Measurements from ENCODE around the gene SMIM29.

SMIM29 gene

DNA sequence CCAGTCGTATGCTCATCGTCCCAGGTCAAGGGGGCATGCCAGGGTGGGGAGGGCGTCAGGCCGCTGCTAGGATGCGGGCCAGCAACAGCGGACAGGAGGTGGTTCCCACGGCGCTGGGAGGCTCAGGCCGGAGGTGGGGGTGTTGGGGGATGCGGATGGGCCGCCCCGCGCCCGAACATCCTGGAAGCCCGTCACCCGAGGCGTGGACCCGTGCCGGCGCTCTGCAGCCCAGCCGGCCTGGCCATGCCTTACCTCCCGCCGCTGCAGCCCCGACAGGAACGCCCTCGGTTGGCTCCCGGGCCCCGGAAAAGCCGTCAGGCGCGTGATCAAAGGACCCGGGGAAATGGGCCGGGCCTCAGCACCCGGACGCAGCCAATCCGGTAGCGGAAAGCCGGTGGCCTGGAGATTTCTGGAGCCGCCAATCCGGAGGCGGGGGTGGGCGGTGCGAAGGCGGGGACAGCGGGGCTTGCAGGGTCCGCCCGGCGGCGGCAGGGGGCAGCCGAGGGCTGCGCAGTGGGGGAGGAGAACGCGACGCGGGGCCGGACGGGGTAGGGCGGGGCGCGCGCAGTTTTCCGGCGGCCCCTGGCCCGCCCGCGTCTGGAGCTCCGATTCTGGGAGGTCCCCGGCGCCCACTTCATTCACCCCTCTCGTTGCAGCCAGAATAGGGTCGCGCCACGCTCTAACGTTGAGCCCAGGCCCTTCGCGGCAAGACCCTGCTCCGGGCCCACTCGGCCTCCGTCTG, at the start of gene SMIM29:
SMIM29 (minus strand) TSS at position 280 of the 742 bp plus-strand sequence. CDS start 1,215 bp downstream, outside the sequence.
- TF ChIP-seq, protein P1, sequence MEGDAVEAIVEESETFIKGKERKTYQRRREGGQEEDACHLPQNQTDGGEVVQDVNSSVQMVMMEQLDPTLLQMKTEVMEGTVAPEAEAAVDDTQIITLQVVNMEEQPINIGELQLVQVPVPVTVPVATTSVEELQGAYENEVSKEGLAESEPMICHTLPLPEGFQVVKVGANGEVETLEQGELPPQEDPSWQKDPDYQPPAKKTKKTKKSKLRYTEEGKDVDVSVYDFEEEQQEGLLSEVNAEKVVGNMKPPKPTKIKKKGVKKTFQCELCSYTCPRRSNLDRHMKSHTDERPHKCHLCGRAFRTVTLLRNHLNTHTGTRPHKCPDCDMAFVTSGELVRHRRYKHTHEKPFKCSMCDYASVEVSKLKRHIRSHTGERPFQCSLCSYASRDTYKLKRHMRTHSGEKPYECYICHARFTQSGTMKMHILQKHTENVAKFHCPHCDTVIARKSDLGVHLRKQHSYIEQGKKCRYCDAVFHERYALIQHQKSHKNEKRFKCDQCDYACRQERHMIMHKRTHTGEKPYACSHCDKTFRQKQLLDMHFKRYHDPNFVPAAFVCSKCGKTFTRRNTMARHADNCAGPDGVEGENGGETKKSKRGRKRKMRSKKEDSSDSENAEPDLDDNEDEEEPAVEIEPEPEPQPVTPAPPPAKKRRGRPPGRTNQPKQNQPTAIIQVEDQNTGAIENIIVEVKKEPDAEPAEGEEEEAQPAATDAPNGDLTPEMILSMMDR (IDR thresholded peaks at IDR 0.05; ENCODE audit: low read depth, low read length, missing control alignments) = peak; percentile 67
- in situ Hi-C loops (cut with HindIII; ENCODE audit: low pct_ligation_motif_present, low sequenced_read_pairs) = no loop called here
- Histone ChIP-seq H3K27ac (peak within 1 kb of the TSS; percentile 68), H3K27me3 (replicated peaks) (no peaks in the 10 kb centered on the region), H3K4me3 (ENCODE audit: low read depth, low read length) (peak within 1 kb of the TSS; percentile 92), H3K36me3 (replicated peaks) (peaks cover 4% of the 10 kb centered on the region)
- peak; percentile 91 for DNase-seq

DNA sequence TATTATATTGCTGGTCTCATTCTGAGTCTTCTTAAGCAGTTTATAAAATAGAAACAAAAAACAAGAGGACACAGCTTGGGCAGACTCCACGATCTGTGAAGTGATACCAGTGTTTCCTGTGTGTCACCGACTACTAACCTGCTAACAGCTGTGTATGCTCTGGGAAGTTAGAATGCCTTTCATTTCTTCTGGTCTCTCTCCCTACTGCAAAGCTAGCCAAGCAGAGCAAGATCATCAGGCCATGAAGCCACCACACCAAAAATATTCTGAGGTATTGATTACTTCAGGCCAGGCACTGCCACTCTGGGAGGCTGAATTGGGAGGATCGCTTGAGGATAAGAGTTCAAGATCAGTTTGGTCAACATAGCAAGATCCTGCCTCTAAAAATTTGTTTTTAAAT, 46.9 kb upstream of the SMIM29 start:
- Histone ChIP-seq H3K27me3 (replicated peaks) (no peaks in the 10 kb centered on the region), H3K4me3 (ENCODE audit: low read depth, low read length) (no peak overlapping the region), H3K27ac (no peak overlapping the region), H3K36me3 (replicated peaks) (peaks cover 23% of the 10 kb centered on the region)
- TF ChIP-seq, protein P1 (IDR thresholded peaks at IDR 0.05; ENCODE audit: low read depth, low read length, missing control alignments) = no peak
- in situ Hi-C loops (cut with HindIII; ENCODE audit: low pct_ligation_motif_present, low sequenced_read_pairs) = no loop called here
- DNase-seq = no peak

DNA sequence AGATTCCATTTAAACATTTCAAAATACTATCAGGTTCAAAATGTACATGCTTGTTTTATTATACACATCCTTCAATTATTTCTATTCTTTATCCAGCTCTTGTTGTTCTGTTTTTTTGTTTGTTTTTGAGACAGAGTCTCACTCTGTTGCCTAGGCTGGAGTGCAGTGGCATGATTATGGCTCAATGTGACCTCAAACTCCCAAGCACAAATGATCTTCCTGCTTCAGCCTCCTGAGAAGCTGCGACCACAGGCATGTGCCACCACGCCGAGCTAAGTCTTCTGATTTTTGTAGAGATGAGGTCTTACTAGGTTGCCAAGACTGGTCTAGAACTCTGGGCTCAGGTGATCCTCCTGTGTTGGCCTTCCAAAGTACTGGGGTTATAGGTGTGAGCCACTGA, 44.1 kb upstream of the SMIM29 start:
- Histone ChIP-seq H3K27me3 (replicated peaks) (no peaks in the 10 kb centered on the region), H3K4me3 (ENCODE audit: low read depth, low read length) (no peak overlapping the region), H3K27ac (no peak overlapping the region), H3K36me3 (replicated peaks) (peaks cover 25% of the 10 kb centered on the region)
- in situ Hi-C loops (cut with HindIII; ENCODE audit: low pct_ligation_motif_present, low sequenced_read_pairs) = no loop called here
- TF ChIP-seq, protein P1 (IDR thresholded peaks at IDR 0.05; ENCODE audit: low read depth, low read length, missing control alignments) = no peak
- DNase-seq = no peak

DNA sequence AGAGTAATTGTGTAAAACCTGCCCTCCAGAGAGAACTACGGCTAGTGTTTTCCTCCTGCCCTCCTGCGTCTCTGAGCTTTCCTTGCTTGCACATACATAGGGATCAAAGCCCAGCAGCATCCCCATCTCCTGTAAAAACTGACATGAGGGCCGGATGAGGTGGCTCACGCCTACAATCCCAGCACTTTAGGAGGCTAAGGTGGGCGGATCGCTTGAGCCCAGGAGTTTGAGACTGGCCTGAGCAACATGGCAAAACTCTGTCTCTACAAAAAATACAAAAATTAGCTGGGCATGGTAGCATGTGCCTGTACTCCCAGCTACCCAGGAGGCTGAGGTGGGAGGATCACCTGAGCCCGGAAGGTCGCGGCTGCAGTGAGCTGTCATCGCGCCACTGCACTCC, 40.3 kb upstream of the SMIM29 start:
- Histone ChIP-seq H3K27ac (no peak overlapping the region), H3K27me3 (replicated peaks) (no peaks in the 10 kb centered on the region), H3K36me3 (replicated peaks) (peaks cover 28% of the 10 kb centered on the region), H3K4me3 (ENCODE audit: low read depth, low read length) (no peak overlapping the region)
- in situ Hi-C loops (cut with HindIII; ENCODE audit: low pct_ligation_motif_present, low sequenced_read_pairs) = no loop called here
- TF ChIP-seq, protein P1 (IDR thresholded peaks at IDR 0.05; ENCODE audit: low read depth, low read length, missing control alignments) = no peak
- no peak for DNase-seq

DNA sequence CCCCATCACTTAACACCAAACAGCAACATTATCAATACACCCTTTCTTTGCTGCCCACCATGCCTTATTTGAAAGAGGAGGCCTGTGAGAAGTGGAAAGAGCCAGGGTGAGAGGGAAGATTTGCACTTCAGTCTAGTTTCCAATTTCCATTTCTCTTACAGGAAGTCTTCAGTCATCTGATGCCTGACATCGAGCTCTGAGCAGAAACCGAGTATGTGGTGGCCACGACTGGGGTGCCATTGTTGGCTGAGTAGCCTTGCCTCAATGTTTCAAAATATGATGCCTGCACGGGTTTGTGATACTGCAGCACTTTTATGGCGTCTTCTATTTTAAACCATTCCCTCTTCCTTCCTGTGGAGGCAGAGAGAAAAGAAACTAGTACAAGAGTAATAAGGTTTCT, 39.8 kb upstream of the SMIM29 start:
- in situ Hi-C loops (cut with HindIII; ENCODE audit: low pct_ligation_motif_present, low sequenced_read_pairs) = no loop called here
- no peak for DNase-seq
- TF ChIP-seq, protein P1 (IDR thresholded peaks at IDR 0.05; ENCODE audit: low read depth, low read length, missing control alignments) = no peak
- no peak overlapping the region for H3K27ac ChIP-seq
- no peaks in the 10 kb centered on the region for H3K27me3 ChIP-seq (replicated peaks)
- H3K36me3 ChIP-seq (replicated peaks) = peaks cover 22% of the 10 kb centered on the region
- no peak overlapping the region for H3K4me3 ChIP-seq (ENCODE audit: low read depth, low read length)

All from brain microvascular endothelial cell (primary cell).